HG02970 (cell line): ENCODE measurements around the gene MAML2.

Experiments
- ATAC-seq: cut with Tn5 transposase; IDR thresholded peaks from one replicate; pipeline ENCODE4 v1.9.1; 2021; ENCODE audit warnings: mild to moderate bottlenecking, moderate library complexity, moderate number of reproducible peaks; ENCODE audit not compliant: unreplicated experiment, low FRiP score

Gene MAML2

DNA sequence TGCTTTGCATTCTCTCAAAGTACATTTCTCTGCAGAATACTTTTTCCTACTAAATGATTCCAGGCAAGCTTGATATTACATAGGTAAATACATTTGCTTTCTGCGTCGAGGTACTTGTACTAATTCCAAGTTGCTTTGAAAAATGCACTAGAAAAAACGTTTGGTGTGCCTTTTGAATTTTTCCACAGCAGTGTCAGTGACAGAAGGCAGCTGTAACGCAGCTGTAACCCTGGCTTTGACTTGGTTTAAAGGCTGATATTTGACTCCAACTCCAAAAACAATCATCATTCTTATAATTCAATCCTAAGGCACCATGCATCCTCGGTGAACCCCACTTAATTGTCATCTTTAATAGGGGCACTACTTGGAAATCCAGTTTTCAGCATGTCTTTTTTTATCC lies 125.0 kb downstream of the MAML2 start:
- no peak for ATAC-seq

- no peak for ATAC-seq
Observed at GRCh38 chr11:96217206-96217605, 125.8 kb downstream of the MAML2 start.

GRCh38 chr11:96215826-96216225 lies 127.2 kb downstream of the MAML2 start:
- ATAC-seq = no peak

DNA sequence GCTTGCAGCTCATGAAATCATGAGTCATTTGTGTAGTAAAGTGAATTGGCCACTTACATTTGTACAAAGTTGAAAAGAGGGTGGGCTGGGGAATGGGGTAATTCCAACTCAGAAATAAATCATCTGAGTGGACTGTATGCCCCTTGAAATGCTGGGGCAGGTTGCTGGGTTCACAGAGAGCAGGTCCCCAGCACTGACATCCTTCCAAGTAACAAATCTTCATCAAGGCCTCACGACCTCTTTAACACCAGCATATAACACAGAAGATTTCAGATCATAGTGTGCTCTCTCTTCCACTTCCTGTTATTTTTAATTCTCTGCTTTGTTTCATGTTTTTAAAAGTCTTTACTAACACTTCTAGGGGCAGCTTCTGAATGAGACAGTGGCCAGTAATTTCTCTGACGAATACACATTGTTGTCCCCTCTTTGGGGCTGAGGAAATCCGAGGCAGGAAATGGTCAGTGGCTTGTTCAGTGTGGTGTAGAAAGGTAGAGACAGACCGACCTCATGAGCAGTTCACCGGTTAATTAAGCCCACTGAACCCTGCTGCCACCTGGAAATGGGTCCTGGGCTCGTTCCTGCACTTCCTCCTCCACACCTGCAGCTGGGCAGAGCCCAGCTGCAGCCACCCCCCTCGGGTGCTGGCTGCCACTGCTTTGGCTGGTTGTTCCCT lies 127.7 kb downstream of the MAML2 start:
- ATAC-seq = peak; percentile 70

- no peak for ATAC-seq
Observed at GRCh38 chr11:96214777-96215109, 128.3 kb downstream of the MAML2 start.

DNA sequence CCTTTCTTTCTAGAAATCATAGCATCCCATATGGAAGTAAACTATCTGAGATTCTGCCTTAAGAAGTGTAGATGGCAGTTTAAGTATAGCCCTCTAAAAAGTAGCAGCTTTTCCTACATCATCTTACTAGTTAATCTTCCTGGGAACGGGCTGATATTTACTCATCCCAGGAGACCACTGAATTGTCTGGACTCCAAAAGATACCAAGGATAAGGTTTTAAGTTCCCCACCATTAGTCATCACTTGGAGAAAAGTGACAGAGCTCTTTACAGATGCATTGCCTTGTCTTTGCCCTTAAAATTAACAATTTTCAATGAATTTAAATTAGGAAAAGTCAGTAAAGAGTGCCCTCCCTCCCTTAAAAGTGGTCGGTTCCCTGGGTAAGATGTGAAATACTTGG lies 129.5 kb downstream of the MAML2 start:
- no peak for ATAC-seq

DNA sequence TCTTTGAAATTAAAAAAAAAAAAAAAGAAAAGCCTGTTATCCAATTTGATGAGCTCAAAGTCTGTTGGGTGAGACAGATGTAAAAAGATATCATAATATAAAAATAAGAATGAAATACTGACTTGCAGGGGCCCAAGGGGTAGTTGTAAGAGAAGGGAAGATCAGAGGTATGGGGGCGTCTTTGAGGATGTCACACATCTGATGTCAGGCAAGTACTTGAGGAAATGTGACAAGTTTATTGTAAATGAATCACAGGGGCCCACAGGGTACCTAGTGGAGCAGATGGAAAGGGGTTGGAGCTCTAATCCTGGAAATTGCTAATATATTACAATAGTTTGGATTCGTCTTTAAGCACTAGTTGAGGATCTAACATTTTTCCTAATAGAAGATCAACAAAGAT lies 131.6 kb downstream of the MAML2 start:
- no peak for ATAC-seq

- ATAC-seq = no peak
Observed at GRCh38 chr11:96207459-96208449, 135.2 kb downstream of the MAML2 start.

GRCh38 chr11:96206955-96207354 lies 136.0 kb downstream of the MAML2 start:
- ATAC-seq = no peak

DNA sequence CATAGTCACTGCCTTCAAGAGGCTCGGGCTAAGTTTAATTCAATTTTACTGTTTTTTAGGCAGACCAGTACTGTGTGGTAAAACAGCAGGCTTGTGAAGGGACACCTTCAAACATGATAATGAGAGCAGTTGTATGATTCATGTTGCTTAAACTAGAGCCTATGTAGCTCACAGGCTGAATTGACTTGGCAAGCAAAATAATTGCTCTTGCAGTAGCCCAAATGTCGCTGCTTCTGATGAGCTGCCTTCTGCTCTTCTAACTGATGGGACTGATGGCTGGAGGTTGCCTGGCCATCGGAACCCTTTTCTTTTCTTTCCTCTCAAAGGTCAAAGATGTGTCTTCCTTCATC lies 137.6 kb downstream of the MAML2 start:
- ATAC-seq = no peak

DNA sequence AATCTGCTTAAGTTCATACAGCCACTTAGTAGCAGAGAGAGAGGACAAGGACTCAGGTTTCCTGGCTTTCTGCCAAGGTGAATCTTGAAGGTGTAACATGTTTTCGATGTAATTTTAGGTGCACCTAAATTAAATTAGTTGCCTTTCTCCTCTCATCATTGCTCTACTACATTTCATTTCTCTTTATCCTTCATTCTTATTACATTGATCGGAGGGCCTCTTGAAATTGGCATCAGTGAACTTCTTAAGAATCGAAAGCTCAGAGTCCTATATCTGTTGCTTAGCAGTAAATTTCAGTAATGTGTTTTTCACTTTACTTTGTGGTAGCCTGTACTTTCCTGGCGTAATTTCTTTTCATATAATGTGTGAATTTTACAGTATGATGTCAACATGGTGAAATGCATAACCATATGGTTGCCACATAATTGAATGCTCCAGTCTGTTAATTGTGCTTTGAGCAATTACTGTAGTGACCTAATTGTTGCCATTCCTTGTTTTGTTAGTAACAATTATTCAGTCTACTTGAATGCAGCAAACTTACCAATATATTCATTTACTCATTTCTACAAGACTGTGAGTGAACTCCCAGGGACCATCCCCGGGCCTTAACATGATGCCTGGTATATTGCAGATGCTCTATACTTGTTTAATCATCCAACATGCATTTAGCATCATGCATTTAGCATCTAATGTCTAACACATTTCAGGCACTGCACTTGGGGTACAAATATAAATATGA lies 138.1 kb downstream of the MAML2 start:
- no peak for ATAC-seq

DNA sequence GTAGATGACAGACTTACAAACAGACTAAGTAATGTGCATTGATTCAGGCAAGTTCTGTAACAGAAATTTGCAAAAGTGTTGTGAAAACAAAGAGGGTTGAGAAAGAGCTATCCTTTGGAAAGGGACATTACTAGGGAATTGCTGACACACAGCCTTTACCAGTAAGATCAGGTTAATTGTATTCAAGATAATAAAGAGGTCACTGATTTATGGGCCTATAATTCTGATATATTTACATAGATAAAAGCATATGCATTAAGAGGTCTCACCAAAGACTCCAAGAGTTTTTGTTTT lies 138.7 kb downstream of the MAML2 start:
- no peak for ATAC-seq

DNA sequence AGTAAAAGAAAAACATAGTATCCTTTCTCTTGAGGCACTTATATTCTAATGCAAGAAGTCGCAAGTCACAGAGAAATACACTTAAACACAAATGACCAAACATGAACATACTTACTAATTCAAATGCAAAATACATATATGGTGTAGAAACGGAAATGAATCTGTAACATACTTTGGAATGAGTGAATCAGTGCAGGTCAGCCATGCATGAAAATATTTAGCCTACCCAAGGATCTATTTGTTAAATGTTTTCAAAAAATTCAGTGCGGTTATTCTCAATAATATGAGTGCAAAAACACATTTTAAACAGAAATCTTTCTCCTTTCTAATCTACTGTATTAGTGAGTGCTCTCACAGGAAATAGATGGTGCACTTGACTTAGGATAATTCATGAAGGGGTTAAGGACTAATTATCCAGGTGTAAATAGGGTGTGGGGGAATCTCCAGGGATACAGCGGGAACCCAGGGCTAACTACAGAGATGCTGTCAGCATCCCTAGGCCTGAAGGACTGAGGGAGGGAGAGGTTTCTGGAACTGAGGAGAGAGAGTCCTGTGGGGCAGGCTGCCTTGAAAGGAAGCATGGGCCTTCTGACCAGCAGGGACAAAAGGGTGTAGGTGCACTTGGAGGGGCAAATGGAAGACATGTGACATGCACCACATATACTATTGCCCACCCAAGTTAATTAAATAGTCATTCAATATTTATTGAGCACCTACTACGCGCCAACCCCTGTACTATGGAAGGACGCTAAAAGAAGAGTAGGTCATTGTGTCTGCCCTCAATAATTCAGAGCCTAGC lies 139.2 kb downstream of the MAML2 start:
- no peak for ATAC-seq

DNA sequence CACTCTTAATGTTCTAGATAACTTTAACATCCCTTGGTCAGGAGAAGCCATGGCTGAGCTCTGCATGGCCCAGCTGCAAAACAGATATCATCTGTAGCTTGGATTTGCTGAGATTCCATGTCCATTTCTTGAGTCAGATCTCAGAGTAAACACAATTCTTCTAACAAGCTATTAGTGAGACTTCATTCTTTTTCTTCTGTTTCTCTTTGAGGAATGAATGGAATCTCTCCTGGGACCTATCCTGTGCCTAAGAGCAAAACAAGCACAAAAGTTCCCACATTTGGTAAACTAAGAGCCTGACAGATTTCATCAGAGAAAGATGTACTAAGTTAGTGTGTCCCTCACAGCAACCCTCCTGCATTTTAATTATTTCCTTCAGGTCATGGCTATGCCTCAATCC lies 142.8 kb downstream of the MAML2 start:
- no peak for ATAC-seq

GRCh38 chr11:96199563-96200025 lies 143.4 kb downstream of the MAML2 start:
- no peak for ATAC-seq

DNA sequence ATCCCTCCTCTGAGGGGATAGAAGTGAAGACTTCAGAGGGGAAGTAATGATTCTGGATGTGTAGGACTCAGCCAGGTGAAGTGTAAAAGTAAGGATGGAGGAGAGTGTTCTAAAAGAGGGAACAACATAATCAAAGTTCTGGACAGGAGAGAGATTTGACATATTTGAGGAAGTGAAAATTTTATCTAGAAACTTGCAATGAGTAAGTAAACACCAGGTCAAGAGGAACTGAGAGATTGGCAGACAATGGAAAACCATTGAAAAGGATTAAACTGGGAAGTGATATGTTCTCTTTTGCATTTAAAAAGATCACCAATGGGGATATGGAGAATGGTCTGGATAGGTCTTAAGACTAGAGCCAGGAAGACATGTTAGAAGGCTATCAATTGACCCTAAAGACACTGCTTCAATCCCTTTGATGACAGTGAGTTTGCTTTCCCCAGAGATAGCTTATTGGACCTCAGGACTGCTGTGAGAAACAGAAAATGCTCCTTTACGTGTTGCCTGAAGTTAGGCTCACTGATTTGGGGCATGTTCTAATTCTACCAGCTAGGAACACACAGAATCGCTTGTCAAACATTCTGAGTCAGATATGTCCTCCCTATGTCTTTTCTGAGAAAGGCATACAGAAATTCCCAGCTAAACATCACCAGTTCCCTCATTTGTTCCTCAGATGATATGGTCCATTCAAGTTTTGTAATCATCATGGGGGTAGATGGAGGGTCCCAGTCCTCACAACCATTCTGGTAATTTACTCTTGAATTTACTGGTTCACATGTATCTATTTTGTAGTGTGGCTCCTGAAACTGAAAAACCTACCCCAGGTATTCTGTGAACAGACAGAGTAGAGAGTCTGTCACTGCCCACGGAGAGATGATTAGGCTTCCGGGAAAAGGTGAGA lies 144.9 kb downstream of the MAML2 start:
- ATAC-seq = no peak

- ATAC-seq = no peak
Observed at GRCh38 chr11:96197103-96197502, 145.9 kb downstream of the MAML2 start.

DNA sequence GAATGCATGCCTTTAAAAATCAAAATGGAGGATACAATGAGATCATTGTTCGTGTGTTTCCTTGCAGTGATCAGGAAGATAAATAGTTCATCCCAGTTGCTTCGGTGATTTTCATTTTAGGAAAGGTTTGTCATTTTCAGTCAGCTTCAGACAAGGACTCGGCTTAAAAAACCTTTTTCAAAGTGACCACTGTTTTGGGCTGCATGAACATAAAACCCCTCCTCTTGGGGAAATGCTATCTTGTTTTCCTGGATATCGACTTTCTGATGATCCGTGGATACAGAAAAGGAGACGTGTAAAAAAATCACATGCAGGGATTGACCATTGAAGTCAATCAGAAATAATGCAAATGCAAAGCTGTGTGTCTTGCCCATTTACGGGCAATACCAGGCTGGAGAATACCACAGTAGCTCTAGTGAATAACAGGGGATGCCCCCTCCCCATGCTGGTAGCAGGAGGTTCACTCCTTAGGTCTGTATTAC lies 146.8 kb downstream of the MAML2 start:
- no peak for ATAC-seq

DNA sequence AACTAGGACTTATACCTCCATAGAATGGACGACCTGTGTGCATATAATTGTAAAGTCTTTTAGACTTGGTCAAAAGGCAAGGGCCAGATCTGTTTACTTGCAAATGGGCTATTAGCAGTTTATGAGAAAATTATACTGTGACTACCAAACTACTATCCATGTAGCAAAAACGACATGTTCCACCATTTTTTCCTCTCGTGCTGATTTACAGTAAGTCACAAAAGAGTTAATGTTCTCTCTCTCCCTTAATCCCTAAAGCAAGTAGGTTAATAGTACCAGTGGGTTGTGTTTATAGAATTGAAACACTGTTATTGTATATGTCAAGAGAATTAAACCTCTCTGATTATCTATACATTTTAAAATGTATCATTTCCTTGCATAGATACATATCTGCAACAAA lies 147.3 kb downstream of the MAML2 start:
- ATAC-seq = no peak
